K562 (cell line): Measurements from ENCODE around the gene SH3BP5. TPM values are rescaled to one million over a fixed set of nuclear protein-coding genes. Genes with fewer than 3 reads are reported as not detected.

Experiments used
- ATAC-seq: fragments of 200-7000 bp; cut with Tn5 transposase; 3 replicates; pipeline ENCODE4 v1.9.1; 2020; ENCODE audit warnings: moderate library complexity
- BruUV-seq: library from RNA; stranded (reverse); fragments of 400-500 nt; replicated peaks from 2 replicates; lab custom pipeline; 2021; lab: Mats Ljungman, UMichigan
- CTCF ChIA-PET: fragments of 300-600 bp; formaldehyde crosslinking; extraction: SDS; loops from one replicate; lab custom pipeline; 2021; ENCODE audit warnings: low intra/inter-chr PET ratio; lab: Yijun Ruan, JAX
- POLR2A ChIA-PET: fragments of 300-600, 350-650 bp; sonication (Branson Sonifier 250); formaldehyde crosslinking; extraction: SDS; loops from one replicate; lab custom pipeline; 2021; ENCODE audit warnings: antibody characterized with exemption, inconsistent platforms; lab: Yijun Ruan, JAX
- DNase-seq, 4 experiments: peaks; one replicate each; pipeline versions ENCODE4 v3.0.0 to v3.0.0-alpha.2; 2011 to 2018; ENCODE audit warnings: low spot score in 3 of 4, mixed read lengths in 3 of 4; ENCODE audit errors: extremely low read depth in 1 of 4
- FAIRE-seq: peaks from 2 replicates; lab custom pipeline; 2011; peaks lifted over from hg19 to GRCh38; lab: Jason Lieb, UNC
- H2AFZ ChIP-seq: 2 replicates; pipeline ENCODE4 v1.6.0; 2011; ENCODE audit warnings: low read depth, low read length, control low read depth, inconsistent platforms
- H3K27ac ChIP-seq: fragments of 200-600 bp; 3 replicates; pipeline ENCODE4 v1.8.0; 2011; ENCODE audit warnings: low read depth, mild to moderate bottlenecking, control low read depth, inconsistent platforms, low read length, moderate library complexity, mixed read lengths; ENCODE audit errors: extremely low read depth
- H3K27me3 ChIP-seq, 2 experiments: fragments of 300-600 bp in 1 of 2; 2 replicates in 1 of 2; 3 replicates in 1 of 2; pipeline versions ENCODE4 v1.6.0 to v1.8.0; 2011; ENCODE audit warnings: inconsistent platforms in 2 of 2, low read length in 2 of 2, mild to moderate bottlenecking in 1 of 2, mixed read lengths in 1 of 2, moderate library complexity in 1 of 2; ENCODE audit not compliant: control insufficient read depth in 2 of 2, insufficient read depth in 2 of 2
- H3K36me3 ChIP-seq: fragments of 300-600 bp; 3 replicates; pipeline ENCODE4 v1.8.0; 2011; ENCODE audit warnings: mild to moderate bottlenecking, low read length, inconsistent platforms; ENCODE audit not compliant: control insufficient read depth, insufficient read depth
- H3K4me1 ChIP-seq, 2 experiments: fragments of 200-600 bp in 1 of 2; replicated peaks in 1 of 2; 2 replicates in 1 of 2; 3 replicates in 1 of 2; pipeline versions ENCODE4 v1.5.1 to v1.8.0; 2011; ENCODE audit warnings: inconsistent platforms in 2 of 2, low read length in 2 of 2, mild to moderate bottlenecking in 1 of 2, mixed read lengths in 1 of 2, moderate library complexity in 1 of 2; ENCODE audit not compliant: control insufficient read depth in 2 of 2, insufficient read depth in 2 of 2
- H3K4me2 ChIP-seq: 2 replicates; pipeline ENCODE4 v1.6.1; 2011; ENCODE audit warnings: low read length, control low read depth, inconsistent platforms, mixed read lengths; ENCODE audit not compliant: insufficient read depth
- H3K4me3 ChIP-seq: fragments of 200-600 bp; sonication (generic), shearing (Covaris generic); 2 replicates; pipeline ENCODE4 v1.5.1; 2016; ENCODE audit warnings: control low read depth, inconsistent platforms
- H3K79me2 ChIP-seq: fragments of 200-600 bp; 3 replicates; pipeline ENCODE4 v1.8.0; 2011; ENCODE audit warnings: low read length, inconsistent platforms; ENCODE audit not compliant: control insufficient read depth, insufficient read depth
- H3K9ac ChIP-seq, 2 experiments: 2 replicates each; pipeline versions ENCODE4 v1.6.0 to v1.6.1; 2011; ENCODE audit warnings: low read depth in 2 of 2, low read length in 2 of 2, control low read depth in 1 of 2, inconsistent platforms in 1 of 2, mild to moderate bottlenecking in 1 of 2, mixed read lengths in 1 of 2; ENCODE audit not compliant: insufficient read depth in 1 of 2
- H3K9me1 ChIP-seq: one replicate; pipeline ENCODE4 v1.6.0; 2011; ENCODE audit warnings: inconsistent platforms, mild to moderate bottlenecking, low read length, moderate library complexity; ENCODE audit not compliant: control insufficient read depth, insufficient read depth
- H3K9me3 ChIP-seq: replicated peaks from 2 replicates; pipeline ENCODE4 v1.5.1; 2011; ENCODE audit warnings: low read depth, low read length, inconsistent platforms; ENCODE audit not compliant: control insufficient read depth, insufficient read depth
- H4K20me1 ChIP-seq: replicated peaks from 2 replicates; pipeline ENCODE4 v1.6.1; 2011; ENCODE audit warnings: low read length, inconsistent platforms, mixed read lengths; ENCODE audit not compliant: control insufficient read depth, insufficient read depth
- FOXK2 ChIP-seq, 2 experiments: fragments of 450-650 bp; IDR thresholded peaks in 1 of 2; conservative IDR thresholded peaks in 1 of 2; 2 replicates each; pipeline ENCODE4 v1.6.1; 2016; ENCODE audit warnings: low read depth in 2 of 2, mild to moderate bottlenecking in 1 of 2
- NFE2 ChIP-seq: IDR thresholded peaks from 2 replicates; pipeline ENCODE4 v1.6.1; 2014; ENCODE audit warnings: antibody characterized with exemption, low read depth
- SMARCA4 ChIP-seq: fragments of 450-650 bp; IDR thresholded peaks from 2 replicates; pipeline ENCODE4 v1.6.1; 2016
- SPI1 ChIP-seq: IDR thresholded peaks from 2 replicates; pipeline ENCODE4 v1.6.1; 2011; ENCODE audit warnings: low read depth, low read length, control low read depth, borderline replicate concordance
- WGBS: fragments of 100-300 bp; shearing (Covaris generic); methylation state at CpG from one replicate; pipeline ENCODE4 v1.1.6; 2016; ENCODE audit warnings: low coverage, mixed read lengths; ENCODE audit not compliant: insufficient coverage; ENCODE audit errors: missing lambda C conversion rate; 5-methylcytosine and 5-hydroxymethylcytosine counted together
- in situ Hi-C: fragments of 300-500 bp; cut with MboI; formaldehyde crosslinking; loops from 4 replicates; pipeline ENCODE4 v1.15.0; 2018; ENCODE audit warnings: inconsistent platforms, mixed read lengths
- intact Hi-C: fragments of 100-400 bp; cut with micrococcal nuclease; formaldehyde crosslinking; loops from 2 replicates; pipeline ENCODE4 v1.14.2; 2022
- polyA plus RNA-seq, 8 experiments: library from polyadenylated mRNA; depleted of rRNA in 4 of 8; stranded (reverse) in 5 of 8; unstranded in 3 of 8; fragments of >200 nt; fragmentation: Nextera tagmentation in 2 of 8; fragmentation: Illumina TruSeq in 1 of 8; extraction: Ambion mirVana in 2 of 8; extraction: Trizol in 1 of 8; gene quantifications; 2 replicates each; pipeline versions ENCODE4 v1.2.1 to v1.2.3, GENCODE V29; 2011 to 2014; ENCODE audit warnings: inconsistent platforms in 1 of 8, missing spikeins in 1 of 8
- total RNA-seq, 7 experiments: library from RNA; depleted of rRNA in 6 of 7; stranded (reverse); fragments of >200 nt in 6 of 7; fragmentation: Illumina TruSeq in 2 of 7; extraction: Trizol in 2 of 7; gene quantifications; 2 replicates each; pipeline versions ENCODE4 v1.2.1 to v1.2.3, GENCODE V29; 2011 to 2021; ENCODE audit warnings: low replicate concordance in 1 of 7
- TF ChIP-seq, protein P1 (sequence below): fragments of 250-450 bp; sonication (Bioruptor Pico); IDR thresholded peaks from 2 replicates; pipeline ENCODE4 v1.4.0; 2020

The SH3BP5 gene
- total and polyA plus RNA-seq, 9 of the 15 experiments (the other 6 are each of a cell fraction or from before 2014, with no cell fraction given): 2.9 to 29.0 (median 14.9) TPM

DNA sequence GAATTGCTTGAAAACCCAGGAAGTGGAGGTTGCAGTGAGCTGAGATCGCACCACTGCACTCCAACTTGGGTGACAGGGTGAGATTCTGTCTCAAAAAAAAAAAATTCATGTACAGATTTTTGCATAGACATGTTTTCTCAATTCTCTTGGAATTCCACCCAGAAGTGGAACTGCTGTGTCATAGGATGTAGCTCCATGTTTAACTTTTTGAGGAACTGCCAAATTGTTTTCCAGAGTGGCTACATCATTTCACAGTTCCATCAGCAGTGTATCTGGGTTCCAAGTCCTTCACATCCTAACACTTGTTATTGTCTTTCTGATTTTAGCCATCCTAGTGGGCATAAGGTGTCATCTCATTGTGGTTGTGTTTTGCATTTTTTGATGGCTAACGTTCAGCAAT, 116.4 kb downstream of the SH3BP5 start:
- ChIA-PET POLR2A (interaction anchor here (0.7 to 1.0 kb wide), 2 partner anchors 10 to 12 kb away, joined by 4 to 8 read pairs; no protein-coding TSS in a partner anchor), CTCF (no interaction called here)
- no TSS peak for BruUV-seq
- no peaks in the 10 kb centered on the region; the same call in 1 of the 2 replicates for H4K20me1 ChIP-seq
- H3K27ac ChIP-seq: no peak overlapping the region
- no peak overlapping the region for H3K4me2 ChIP-seq
- intact Hi-C loops (no loop called here), in situ Hi-C loops (loop anchor here (25.0 kb wide), 1 partner anchor 1321 kb away; no protein-coding TSS in a partner anchor)
- H3K4me3 ChIP-seq: no peak overlapping the region
- DNase-seq: no peak
- H3K36me3 ChIP-seq: peaks cover 91% of the 10 kb centered on the region
- no peak; the same call in 2 of the 3 replicates for ATAC-seq
- H3K79me2 ChIP-seq: peaks cover 3% of the 10 kb centered on the region; the same call in 1 of the 3 replicates
- H3K9ac ChIP-seq: no peak overlapping the region
- no peak for FAIRE-seq
- no peaks in the 10 kb centered on the region for H3K27me3 ChIP-seq
- no peak overlapping the region for H2AFZ ChIP-seq
- peak; percentile 10; the same call in 1 of the 2 replicates for TF ChIP-seq NFE2
- 0 out of 2 replicates have a peak, but pooled peaks have one; percentile 15 for TF ChIP-seq SMARCA4
- TF ChIP-seq, protein P1, sequence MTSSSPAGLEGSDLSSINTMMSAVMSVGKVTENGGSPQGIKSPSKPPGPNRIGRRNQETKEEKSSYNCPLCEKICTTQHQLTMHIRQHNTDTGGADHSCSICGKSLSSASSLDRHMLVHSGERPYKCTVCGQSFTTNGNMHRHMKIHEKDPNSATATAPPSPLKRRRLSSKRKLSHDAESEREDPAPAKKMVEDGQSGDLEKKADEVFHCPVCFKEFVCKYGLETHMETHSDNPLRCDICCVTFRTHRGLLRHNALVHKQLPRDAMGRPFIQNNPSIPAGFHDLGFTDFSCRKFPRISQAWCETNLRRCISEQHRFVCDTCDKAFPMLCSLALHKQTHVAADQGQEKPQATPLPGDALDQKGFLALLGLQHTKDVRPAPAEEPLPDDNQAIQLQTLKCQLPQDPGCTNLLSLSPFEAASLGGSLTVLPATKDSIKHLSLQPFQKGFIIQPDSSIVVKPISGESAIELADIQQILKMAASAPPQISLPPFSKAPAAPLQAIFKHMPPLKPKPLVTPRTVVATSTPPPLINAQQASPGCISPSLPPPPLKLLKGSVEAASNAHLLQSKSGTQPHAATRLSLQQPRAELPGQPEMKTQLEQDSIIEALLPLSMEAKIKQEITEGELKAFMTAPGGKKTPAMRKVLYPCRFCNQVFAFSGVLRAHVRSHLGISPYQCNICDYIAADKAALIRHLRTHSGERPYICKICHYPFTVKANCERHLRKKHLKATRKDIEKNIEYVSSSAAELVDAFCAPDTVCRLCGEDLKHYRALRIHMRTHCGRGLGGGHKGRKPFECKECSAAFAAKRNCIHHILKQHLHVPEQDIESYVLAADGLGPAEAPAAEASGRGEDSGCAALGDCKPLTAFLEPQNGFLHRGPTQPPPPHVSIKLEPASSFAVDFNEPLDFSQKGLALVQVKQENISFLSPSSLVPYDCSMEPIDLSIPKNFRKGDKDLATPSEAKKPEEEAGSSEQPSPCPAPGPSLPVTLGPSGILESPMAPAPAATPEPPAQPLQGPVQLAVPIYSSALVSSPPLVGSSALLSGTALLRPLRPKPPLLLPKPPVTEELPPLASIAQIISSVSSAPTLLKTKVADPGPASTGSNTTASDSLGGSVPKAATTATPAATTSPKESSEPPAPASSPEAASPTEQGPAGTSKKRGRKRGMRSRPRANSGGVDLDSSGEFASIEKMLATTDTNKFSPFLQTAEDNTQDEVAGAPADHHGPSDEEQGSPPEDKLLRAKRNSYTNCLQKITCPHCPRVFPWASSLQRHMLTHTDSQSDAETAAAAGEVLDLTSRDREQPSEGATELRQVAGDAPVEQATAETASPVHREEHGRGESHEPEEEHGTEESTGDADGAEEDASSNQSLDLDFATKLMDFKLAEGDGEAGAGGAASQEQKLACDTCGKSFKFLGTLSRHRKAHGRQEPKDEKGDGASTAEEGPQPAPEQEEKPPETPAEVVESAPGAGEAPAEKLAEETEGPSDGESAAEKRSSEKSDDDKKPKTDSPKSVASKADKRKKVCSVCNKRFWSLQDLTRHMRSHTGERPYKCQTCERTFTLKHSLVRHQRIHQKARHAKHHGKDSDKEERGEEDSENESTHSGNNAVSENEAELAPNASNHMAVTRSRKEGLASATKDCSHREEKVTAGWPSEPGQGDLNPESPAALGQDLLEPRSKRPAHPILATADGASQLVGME (CRISPR knock-in tag): no peak
- no peak for TF ChIP-seq FOXK2 (conservative IDR thresholded peaks at IDR 0.05 in 1 of 2, IDR thresholded peaks at IDR 0.05 in 1 of 2; ENCODE audit: low read depth in 2 of 2)
- peak; percentile 60; the same call in 1 of the 2 replicates for TF ChIP-seq SPI1
- 78% methylated on average over 2 of the region's 2 CpGs for WGBS
- H3K4me1 ChIP-seq: no peaks in the 10 kb centered on the region
- H3K9me1 ChIP-seq: no peaks in the 10 kb centered on the region
- no peaks in the 10 kb centered on the region for H3K9me3 ChIP-seq
